K562 (cell line): ENCODE measurements around the gene XPC. TPM values are rescaled to one million over a fixed set of nuclear protein-coding genes. Genes with fewer than 3 reads are reported as not detected.
A peak's percentile ranks its signal among the peaks of the same experiment; 100 is the strongest.

Source experiments
- FOXA3 ChIP-seq, 2 experiments: fragments of 450-650 bp in 1 of 2; sonication (generic) in 1 of 2; formaldehyde crosslinking; IDR thresholded peaks in 1 of 2; conservative IDR thresholded peaks in 1 of 2; 2 replicates each; pipeline versions ENCODE4 v1.4.0 to v1.8.0; 2020 to 2022; ENCODE audit warnings: mild to moderate bottlenecking in 2 of 2, missing genetic modification reagents in 1 of 2
- HDAC8 ChIP-seq: fragments of 450-650 bp; IDR thresholded peaks from 2 replicates; pipeline ENCODE4 v1.6.1; 2016; ENCODE audit warnings: mild to moderate bottlenecking, missing genetic modification characterization, moderate library complexity, missing compliant biosample characterization
- JUND ChIP-seq, 2 experiments: IDR thresholded peaks; 2 replicates in 1 of 2; 3 replicates in 1 of 2; pipeline ENCODE4 v1.6.1; 2011; ENCODE audit warnings: borderline replicate concordance in 2 of 2, low read depth in 2 of 2, low read length in 2 of 2, improper control_type of control experiment in 1 of 2, missing biosample characterization in 1 of 2, missing genetic modification characterization in 1 of 2, missing genetic modification reagents in 1 of 2
- ZNF133 ChIP-seq: fragments of 250-450 bp; sonication (Bioruptor Pico); IDR thresholded peaks from 2 replicates; pipeline ENCODE4 v1.4.0; 2020; ENCODE audit warnings: mild to moderate bottlenecking
- ZNF165 ChIP-seq: fragments of 250-450 bp; sonication (Bioruptor Pico); IDR thresholded peaks from 2 replicates; pipeline ENCODE4 v1.4.0; 2020; ENCODE audit warnings: borderline replicate concordance
- polyA plus RNA-seq, 8 experiments: library from polyadenylated mRNA; depleted of rRNA in 4 of 8; stranded (reverse) in 5 of 8; unstranded in 3 of 8; fragments of >200 nt; fragmentation: Nextera tagmentation in 2 of 8; fragmentation: Illumina TruSeq in 1 of 8; extraction: Ambion mirVana in 2 of 8; extraction: Trizol in 1 of 8; gene quantifications; 2 replicates each; pipeline versions ENCODE4 v1.2.1 to v1.2.3, GENCODE V29; 2011 to 2014; ENCODE audit warnings: inconsistent platforms in 1 of 8, missing spikeins in 1 of 8
- total RNA-seq, 7 experiments: library from RNA; depleted of rRNA in 6 of 7; stranded (reverse); fragments of >200 nt in 6 of 7; fragmentation: Illumina TruSeq in 2 of 7; extraction: Trizol in 2 of 7; gene quantifications; 2 replicates each; pipeline versions ENCODE4 v1.2.1 to v1.2.3, GENCODE V29; 2011 to 2021; ENCODE audit warnings: low replicate concordance in 1 of 7
- TF ChIP-seq, protein P1 (sequence below): sonication (generic); formaldehyde crosslinking; IDR thresholded peaks from 2 replicates; pipeline ENCODE4 v1.8.0; 2022; ENCODE audit warnings: mild to moderate bottlenecking, missing genetic modification reagents
- TF ChIP-seq, protein P2 (sequence below): sonication (generic); formaldehyde crosslinking; IDR thresholded peaks from 2 replicates; pipeline ENCODE4 v1.8.0; 2022; ENCODE audit warnings: missing genetic modification reagents, mild to moderate bottlenecking, borderline replicate concordance

Gene XPC
- total and polyA plus RNA-seq, 9 of the 15 experiments (the other 6 are each of a cell fraction or from before 2014, with no cell fraction given): 3.8 to 54.7 (median 41.3) TPM

DNA sequence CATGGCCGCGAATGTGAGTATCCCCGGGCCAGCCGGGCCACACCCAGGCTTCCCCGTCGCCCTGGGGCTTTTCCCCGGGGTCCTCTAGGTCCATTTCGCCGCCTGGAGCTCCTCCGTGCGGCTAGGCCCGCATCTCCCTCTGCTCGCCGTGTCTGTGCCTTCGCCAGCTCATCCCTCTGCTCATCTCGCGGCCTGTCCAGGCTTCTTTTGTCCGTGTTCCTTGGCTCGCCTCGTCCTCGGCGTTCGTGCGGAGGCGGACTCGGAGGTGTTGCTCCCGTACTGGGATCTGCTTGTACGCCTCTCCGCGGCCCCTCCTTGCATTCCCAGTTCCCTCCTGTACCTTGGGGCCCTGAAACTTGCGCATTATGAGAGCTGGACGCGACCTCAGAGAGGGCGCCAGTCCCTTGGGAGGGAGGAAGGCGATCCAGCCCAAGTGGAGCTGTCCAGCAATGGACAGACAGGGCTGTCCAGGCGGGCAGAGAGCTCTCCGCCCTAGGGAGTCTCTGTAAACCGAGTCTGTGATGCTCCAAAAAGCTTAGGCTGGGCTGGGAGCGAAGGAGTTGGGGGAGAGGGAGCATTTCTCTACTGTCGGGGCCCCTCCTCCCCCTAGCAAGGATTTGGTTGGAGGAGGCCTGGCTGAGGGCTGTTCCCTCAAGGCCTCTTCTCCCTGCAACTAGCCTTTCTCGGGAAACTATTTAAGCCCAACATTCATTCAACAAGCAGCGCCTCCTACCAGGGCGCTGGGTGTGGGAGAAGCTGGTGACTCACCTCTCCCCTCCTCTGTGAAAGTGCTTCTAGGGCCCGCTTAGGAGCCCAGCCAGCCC lies 53.0 kb downstream of the XPC start (continued):
- TF ChIP-seq JUND (IDR thresholded peaks at IDR 0.05; ENCODE audit: borderline replicate concordance, low read depth, low read length) (peak; percentile 97), JUND (tag; IDR thresholded peaks at IDR 0.05; ENCODE audit: borderline replicate concordance, low read depth, low read length) (peak; percentile 94; the same call in 2 of the 3 replicates), FOXA3 (CRISPR knock-in tag; conservative IDR thresholded peaks at IDR 0.05 in 1 of 2, IDR thresholded peaks at IDR 0.05 in 1 of 2) (0 out of 4 replicates have a peak, but pooled peaks of 1 of the 2 experiments have one; percentile 17), ZNF165 (CRISPR knock-in tag) (peak; percentile 49; the same call in 1 of the 2 replicates), ZNF133 (CRISPR knock-in tag) (peak; percentile 61; the same call in 1 of the 2 replicates), HDAC8 (0 out of 2 replicates have a peak, but pooled peaks have one; percentile 34)
- TF ChIP-seq, protein P1, sequence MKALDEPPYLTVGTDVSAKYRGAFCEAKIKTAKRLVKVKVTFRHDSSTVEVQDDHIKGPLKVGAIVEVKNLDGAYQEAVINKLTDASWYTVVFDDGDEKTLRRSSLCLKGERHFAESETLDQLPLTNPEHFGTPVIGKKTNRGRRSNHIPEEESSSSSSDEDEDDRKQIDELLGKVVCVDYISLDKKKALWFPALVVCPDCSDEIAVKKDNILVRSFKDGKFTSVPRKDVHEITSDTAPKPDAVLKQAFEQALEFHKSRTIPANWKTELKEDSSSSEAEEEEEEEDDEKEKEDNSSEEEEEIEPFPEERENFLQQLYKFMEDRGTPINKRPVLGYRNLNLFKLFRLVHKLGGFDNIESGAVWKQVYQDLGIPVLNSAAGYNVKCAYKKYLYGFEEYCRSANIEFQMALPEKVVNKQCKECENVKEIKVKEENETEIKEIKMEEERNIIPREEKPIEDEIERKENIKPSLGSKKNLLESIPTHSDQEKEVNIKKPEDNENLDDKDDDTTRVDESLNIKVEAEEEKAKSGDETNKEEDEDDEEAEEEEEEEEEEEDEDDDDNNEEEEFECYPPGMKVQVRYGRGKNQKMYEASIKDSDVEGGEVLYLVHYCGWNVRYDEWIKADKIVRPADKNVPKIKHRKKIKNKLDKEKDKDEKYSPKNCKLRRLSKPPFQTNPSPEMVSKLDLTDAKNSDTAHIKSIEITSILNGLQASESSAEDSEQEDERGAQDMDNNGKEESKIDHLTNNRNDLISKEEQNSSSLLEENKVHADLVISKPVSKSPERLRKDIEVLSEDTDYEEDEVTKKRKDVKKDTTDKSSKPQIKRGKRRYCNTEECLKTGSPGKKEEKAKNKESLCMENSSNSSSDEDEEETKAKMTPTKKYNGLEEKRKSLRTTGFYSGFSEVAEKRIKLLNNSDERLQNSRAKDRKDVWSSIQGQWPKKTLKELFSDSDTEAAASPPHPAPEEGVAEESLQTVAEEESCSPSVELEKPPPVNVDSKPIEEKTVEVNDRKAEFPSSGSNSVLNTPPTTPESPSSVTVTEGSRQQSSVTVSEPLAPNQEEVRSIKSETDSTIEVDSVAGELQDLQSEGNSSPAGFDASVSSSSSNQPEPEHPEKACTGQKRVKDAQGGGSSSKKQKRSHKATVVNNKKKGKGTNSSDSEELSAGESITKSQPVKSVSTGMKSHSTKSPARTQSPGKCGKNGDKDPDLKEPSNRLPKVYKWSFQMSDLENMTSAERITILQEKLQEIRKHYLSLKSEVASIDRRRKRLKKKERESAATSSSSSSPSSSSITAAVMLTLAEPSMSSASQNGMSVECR: peak; percentile 95
- TF ChIP-seq, protein P2, sequence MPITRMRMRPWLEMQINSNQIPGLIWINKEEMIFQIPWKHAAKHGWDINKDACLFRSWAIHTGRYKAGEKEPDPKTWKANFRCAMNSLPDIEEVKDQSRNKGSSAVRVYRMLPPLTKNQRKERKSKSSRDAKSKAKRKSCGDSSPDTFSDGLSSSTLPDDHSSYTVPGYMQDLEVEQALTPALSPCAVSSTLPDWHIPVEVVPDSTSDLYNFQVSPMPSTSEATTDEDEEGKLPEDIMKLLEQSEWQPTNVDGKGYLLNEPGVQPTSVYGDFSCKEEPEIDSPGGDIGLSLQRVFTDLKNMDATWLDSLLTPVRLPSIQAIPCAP (CRISPR knock-in tag): peak; percentile 43; the same call in 1 of the 2 replicates
- TF ChIP-seq, all 486 proteins: peak for 108
